Epidermal melanocyte (primary cell): ENCODE data around the gene FAM114A1.

Experiments used
- DNase-seq: peaks from one replicate; pipeline ENCODE4 v3.0.0; 2011; ENCODE audit warnings: low spot score; ENCODE audit not compliant: insufficient read length

FAM114A1 gene

DNA sequence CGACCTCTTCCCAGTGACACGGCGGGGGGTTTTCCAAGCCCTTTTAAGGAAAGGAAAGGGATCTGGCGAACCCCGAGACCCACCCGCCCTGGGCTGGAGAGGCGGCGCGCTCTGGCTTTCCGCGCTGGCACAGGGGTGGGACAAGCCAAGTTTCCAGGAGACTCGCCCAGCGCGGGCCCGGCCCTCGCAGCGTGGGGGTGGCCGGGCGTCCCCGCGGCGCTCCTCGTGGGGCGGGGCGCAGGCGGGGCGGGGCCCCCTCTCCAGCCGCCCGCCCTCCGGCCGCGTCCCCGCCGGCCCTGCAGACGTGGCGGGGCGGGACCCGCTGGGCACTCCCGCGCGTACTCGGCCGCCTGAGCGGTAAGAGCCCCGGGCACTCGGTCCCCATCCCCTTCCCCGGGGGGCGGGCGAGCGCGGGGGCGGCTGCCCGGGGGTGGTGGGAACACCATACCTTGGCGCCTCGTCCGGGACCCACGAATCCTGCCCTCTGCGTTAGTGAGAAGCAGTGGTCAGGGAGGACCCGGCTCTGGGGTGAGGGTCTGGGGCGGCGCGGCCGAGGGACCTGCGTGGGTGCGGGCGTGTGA is at the start of gene FAM114A1:
Gene FAM114A1 (plus strand): TSS at position 329 of the 581 bp plus-strand sequence. CDS start 10,273 bp downstream, outside the sequence.
- peak; percentile 61 for DNase-seq

- no peak for DNase-seq
Measured at GRCh38 chr4:38818441-38818976, 49.1 kb upstream of the FAM114A1 start.

GRCh38 chr4:38819569-38819968 is 48.0 kb upstream of the FAM114A1 start:
- DNase-seq = no peak

GRCh38 chr4:38820329-38821061 is 47.1 kb upstream of the FAM114A1 start:
- peak; percentile 86 for DNase-seq

DNA sequence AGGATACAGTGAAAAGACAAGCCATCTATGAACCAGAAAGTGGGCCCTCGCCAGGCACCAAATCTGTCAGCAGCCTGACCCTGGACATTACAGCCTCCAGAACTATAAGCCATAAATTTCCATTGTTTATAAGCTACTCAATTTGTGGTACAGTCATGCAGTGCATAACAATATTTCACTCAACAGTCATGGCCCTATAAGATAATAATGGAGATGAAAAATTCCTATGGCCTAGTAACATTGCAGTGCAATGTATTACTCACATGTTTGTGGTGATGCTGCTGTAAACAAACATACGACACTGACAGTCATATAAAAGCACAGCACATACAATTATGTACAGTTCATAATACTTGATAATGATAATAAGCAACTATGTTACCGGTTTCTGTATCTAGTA is 45.9 kb upstream of the FAM114A1 start:
- no peak for DNase-seq

DNA sequence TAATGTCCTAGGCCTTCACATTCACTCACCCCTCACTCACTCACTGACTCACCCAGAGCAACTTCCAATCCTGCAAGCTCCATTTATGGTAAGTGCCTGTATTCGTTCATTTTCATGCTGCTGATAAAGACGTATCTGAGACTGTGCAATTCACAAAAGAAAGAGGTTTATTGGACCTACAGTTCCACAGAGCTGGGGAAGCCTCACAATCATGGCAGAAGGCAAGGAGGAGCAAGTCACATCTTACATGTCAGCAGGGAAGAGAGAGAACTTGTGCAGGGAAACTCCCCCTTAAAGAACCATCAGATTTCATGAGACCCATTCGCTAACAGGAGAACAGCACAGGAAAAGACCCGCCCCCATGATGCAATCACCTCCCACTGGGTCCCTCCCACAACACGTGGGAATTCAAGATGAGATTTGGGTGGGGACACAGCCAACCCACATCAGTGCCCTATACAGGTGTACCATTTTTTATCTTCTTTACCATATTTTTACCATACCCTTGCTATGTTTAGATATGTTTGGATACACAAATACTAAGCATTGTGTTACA is 44.8 kb upstream of the FAM114A1 start:
- DNase-seq = no peak

GRCh38 chr4:38823766-38824165 is 43.8 kb upstream of the FAM114A1 start:
- no peak for DNase-seq

- DNase-seq = peak; percentile 73
Measured at GRCh38 chr4:38829237-38829636, 38.4 kb upstream of the FAM114A1 start.

- DNase-seq = no peak
Measured at GRCh38 chr4:38831653-38832052, 36.0 kb upstream of the FAM114A1 start.

DNA sequence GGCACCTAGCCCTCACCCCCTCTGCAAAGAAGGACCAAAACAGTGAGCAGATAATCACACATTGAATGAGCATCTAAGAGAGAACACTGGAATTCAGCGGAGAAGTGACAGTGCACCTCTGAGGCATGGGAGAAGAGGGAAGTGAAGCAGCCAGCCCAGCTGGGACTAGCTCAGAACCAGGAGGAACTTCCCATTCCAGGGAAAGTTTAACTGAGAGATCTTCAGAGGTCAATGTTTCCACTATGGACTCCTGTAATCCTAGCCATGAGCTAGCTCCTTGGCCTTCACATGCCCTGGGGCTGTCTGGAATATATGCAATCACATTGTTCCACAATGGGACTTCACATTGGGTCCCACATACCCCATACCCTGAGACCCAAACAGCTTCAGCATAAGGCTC is 35.4 kb upstream of the FAM114A1 start:
- DNase-seq = no peak

GRCh38 chr4:38832624-38833528 is 34.7 kb upstream of the FAM114A1 start:
- DNase-seq = no peak

GRCh38 chr4:38834570-38834969 is 33.0 kb upstream of the FAM114A1 start:
- no peak for DNase-seq

GRCh38 chr4:38837334-38837733 is 30.3 kb upstream of the FAM114A1 start:
- DNase-seq = no peak

- no peak for DNase-seq
Measured at GRCh38 chr4:38837849-38838248, 29.8 kb upstream of the FAM114A1 start.

GRCh38 chr4:38842994-38843393 is 24.6 kb upstream of the FAM114A1 start:
- DNase-seq = no peak

GRCh38 chr4:38846015-38846414 is 21.6 kb upstream of the FAM114A1 start:
- DNase-seq = no peak

DNA sequence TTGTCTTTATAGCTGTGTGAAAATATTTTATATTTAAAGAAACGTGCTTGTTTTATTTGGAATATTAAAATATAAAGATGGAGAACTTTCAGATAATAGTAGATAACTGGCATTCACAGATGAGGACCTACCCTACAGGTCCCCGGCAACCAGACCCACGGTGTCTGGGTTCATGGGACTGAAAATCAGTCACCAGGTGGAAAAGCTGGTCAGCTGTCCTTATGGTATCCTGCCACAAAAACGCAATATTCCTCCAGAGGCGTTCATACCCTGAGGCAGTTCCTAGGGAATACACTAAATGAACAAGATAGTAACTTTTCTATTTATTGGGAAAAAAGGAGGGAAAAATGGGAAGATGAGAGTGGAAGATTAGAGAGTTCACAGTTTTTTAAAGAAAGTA is 12.1 kb upstream of the FAM114A1 start:
- no peak for DNase-seq

- no peak for DNase-seq
Measured at GRCh38 chr4:38856046-38856445, 11.6 kb upstream of the FAM114A1 start.

DNA sequence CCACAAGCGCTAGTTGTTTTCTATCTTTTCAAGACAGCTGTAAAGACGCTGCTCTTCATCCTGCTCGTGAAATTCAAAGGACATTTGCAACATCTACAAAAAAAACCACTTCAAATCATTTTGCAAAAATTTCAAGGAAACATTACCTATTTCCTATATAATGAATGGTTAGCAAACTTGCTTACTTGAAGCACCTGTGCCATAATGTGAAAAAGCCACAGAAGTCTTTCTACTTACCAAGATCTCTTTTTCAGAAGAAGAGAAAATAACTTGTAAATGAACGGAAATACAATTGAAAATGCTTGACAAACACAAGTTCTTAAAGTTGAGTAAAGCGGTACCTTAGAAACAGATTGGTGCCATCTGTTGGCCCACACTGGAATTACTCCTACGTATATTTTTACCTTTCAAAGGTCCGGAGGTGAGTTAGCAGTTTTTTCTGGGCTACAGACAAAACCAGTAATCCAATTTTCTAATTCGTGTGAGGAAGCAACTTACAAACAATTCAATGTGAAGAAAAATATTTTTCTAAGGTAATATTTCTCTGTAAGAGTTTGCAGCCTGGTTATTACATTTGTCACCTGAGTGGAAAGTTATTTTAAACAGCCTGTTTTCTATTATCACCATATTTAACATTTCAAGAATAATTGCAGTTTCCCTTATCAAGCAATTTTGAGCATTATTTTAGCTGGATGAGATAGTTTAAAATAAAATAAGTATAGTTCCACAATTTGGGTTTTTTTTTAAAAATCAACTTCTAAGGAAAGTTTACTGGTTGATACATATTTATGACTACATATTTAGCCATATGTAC is 10.9 kb upstream of the FAM114A1 start, which contains the start of gene TLR6:
Gene TLR6 (minus strand): TSS at position 294 of the 814 bp plus-strand sequence. CDS start 27,344 bp downstream, outside the sequence.
- DNase-seq = no peak

- DNase-seq = no peak
Measured at GRCh38 chr4:38857354-38858096, 10.1 kb upstream of the FAM114A1 start.
